ENCODE measurements around the gene TMPRSS12.
"Not testable (repeated sequence)": the region's sequence is repeated elsewhere in the genome, so short reads cannot be mapped to it uniquely, and the experiment has no call there.

Gene TMPRSS12

GRCh38 chr12:50859621-50860310, 17.0 kb downstream of the TMPRSS12 start:
- no peak for DNase-seq (ENCODE audit: low spot score)

- peak; percentile 65 for DNase-seq (ENCODE audit: low spot score)
Observed at GRCh38 chr12:50862316-50862715, 19.6 kb downstream of the TMPRSS12 start.

GRCh38 chr12:50865266-50865665, 22.5 kb downstream of the TMPRSS12 start:
- no peak for DNase-seq (ENCODE audit: low spot score)

GRCh38 chr12:50868881-50869280, 26.2 kb downstream of the TMPRSS12 start:
- not testable (repeated sequence) for DNase-seq (ENCODE audit: low spot score)

- DNase-seq (ENCODE audit: low spot score), result no peak
Observed at GRCh38 chr12:50882563-50882962, 39.8 kb downstream of the TMPRSS12 start.

- DNase-seq (ENCODE audit: low spot score), result no peak
Observed at GRCh38 chr12:50887191-50887590, 44.5 kb downstream of the TMPRSS12 start.

GRCh38 chr12:50888666-50889065, 45.9 kb downstream of the TMPRSS12 start:
- no peak for DNase-seq (ENCODE audit: low spot score)

- no peak for DNase-seq (ENCODE audit: low spot score)
Observed at GRCh38 chr12:50894241-50894640, 51.5 kb downstream of the TMPRSS12 start.

GRCh38 chr12:50901685-50902113, 59.0 kb downstream of the TMPRSS12 start:
- DNase-seq (ENCODE audit: low spot score), result no peak

GRCh38 chr12:50908479-50908878, 65.8 kb downstream of the TMPRSS12 start:
- not testable (repeated sequence) for DNase-seq (ENCODE audit: low spot score)

GRCh38 chr12:50912361-50912760, 69.6 kb downstream of the TMPRSS12 start:
- DNase-seq (ENCODE audit: low spot score), result not testable (repeated sequence)

GRCh38 chr12:50913224-50913623, 70.5 kb downstream of the TMPRSS12 start:
- DNase-seq (ENCODE audit: low spot score), result no peak

GRCh38 chr12:50914872-50915484, 72.3 kb downstream of the TMPRSS12 start:
- DNase-seq (ENCODE audit: low spot score), result no peak

GRCh38 chr12:50916292-50916691, 73.6 kb downstream of the TMPRSS12 start:
- DNase-seq (ENCODE audit: low spot score), result no peak

GRCh38 chr12:50918584-50919316, 76.0 kb downstream of the TMPRSS12 start:
- no peak for DNase-seq (ENCODE audit: low spot score)

GRCh38 chr12:50922820-50923219, 80.1 kb downstream of the TMPRSS12 start:
- peak; percentile 56 for DNase-seq (ENCODE audit: low spot score)

- no peak for DNase-seq (ENCODE audit: low spot score)
Observed at GRCh38 chr12:50923361-50924130, 80.8 kb downstream of the TMPRSS12 start.

GRCh38 chr12:50924131-50924438, 81.4 kb downstream of the TMPRSS12 start:
- no peak for DNase-seq (ENCODE audit: low spot score)

GRCh38 chr12:50924439-50925341, 82.0 kb downstream of the TMPRSS12 start:
- peak; percentile 80 for DNase-seq (ENCODE audit: low spot score)

- DNase-seq (ENCODE audit: low spot score), result no peak
Observed at GRCh38 chr12:50925342-50925651, 82.6 kb downstream of the TMPRSS12 start.

GRCh38 chr12:50925920-50926319, 83.2 kb downstream of the TMPRSS12 start:
- no peak for DNase-seq (ENCODE audit: low spot score)

GRCh38 chr12:50926415-50926814, 83.7 kb downstream of the TMPRSS12 start:
- DNase-seq (ENCODE audit: low spot score), result no peak

Measured in AG20443 (cell line).